Upper lobe of left lung (tissue), 4 donors: ENCODE data around the gene ATG5.

Experiments used
- POLR2A ChIP-seq, 4 donors: fragments of 450-650 bp; IDR thresholded peaks; one replicate each; pipeline ENCODE4 v1.5.1; 2016 to 2017; ENCODE audit warnings: antibody characterized with exemption in 4 of 4, mild to moderate bottlenecking in 2 of 4
- POLR2AphosphoS5 ChIP-seq, 2 donors: sonication (generic); formaldehyde crosslinking; IDR thresholded peaks; one replicate each; pipeline ENCODE4 v1.5.1; 2017; ENCODE audit warnings: antibody characterized with exemption in 2 of 2
- TF ChIP-seq, protein P1 (sequence below), 6 experiments: fragments of 450-650 bp in 4 of 6; fragments of 200-600 bp in 2 of 6; sonication (generic) in 2 of 6; IDR thresholded peaks; one replicate each; pipeline ENCODE4 v1.5.1; 2016 to 2019; ENCODE audit warnings: antibody characterized with exemption in 6 of 6

GRCh38 chr6:106237286-106237685 is 88.3 kb downstream of the ATG5 start:
- TF ChIP-seq POLR2AphosphoS5 (IDR thresholded peaks at IDR 0.05) (no peak), POLR2A (IDR thresholded peaks at IDR 0.05) (no peak)
- TF ChIP-seq, protein P1, sequence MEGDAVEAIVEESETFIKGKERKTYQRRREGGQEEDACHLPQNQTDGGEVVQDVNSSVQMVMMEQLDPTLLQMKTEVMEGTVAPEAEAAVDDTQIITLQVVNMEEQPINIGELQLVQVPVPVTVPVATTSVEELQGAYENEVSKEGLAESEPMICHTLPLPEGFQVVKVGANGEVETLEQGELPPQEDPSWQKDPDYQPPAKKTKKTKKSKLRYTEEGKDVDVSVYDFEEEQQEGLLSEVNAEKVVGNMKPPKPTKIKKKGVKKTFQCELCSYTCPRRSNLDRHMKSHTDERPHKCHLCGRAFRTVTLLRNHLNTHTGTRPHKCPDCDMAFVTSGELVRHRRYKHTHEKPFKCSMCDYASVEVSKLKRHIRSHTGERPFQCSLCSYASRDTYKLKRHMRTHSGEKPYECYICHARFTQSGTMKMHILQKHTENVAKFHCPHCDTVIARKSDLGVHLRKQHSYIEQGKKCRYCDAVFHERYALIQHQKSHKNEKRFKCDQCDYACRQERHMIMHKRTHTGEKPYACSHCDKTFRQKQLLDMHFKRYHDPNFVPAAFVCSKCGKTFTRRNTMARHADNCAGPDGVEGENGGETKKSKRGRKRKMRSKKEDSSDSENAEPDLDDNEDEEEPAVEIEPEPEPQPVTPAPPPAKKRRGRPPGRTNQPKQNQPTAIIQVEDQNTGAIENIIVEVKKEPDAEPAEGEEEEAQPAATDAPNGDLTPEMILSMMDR (IDR thresholded peaks at IDR 0.05): no peak
